Gastroesophageal sphincter (tissue), 3 donors: Measurements from ENCODE around the gene MYOF.

Experiments
- POLR2A ChIP-seq, 2 donors: fragments of 450-650 bp; IDR thresholded peaks; one replicate each; pipeline ENCODE4 v1.6.1; 2017; ENCODE audit warnings: antibody characterized with exemption in 2 of 2, mild to moderate bottlenecking in 2 of 2, moderate library complexity in 1 of 2
- POLR2AphosphoS5 ChIP-seq: sonication (generic); formaldehyde crosslinking; IDR thresholded peaks from one replicate; pipeline ENCODE4 v1.6.1; 2017; ENCODE audit warnings: antibody characterized with exemption
- TF ChIP-seq, protein P1 (sequence below), 4 experiments: fragments of 200-600 bp in 2 of 4; fragments of 450-650 bp in 2 of 4; sonication (generic) in 1 of 4; IDR thresholded peaks; one replicate each; pipeline ENCODE4 v1.5.1; 2017 to 2019; ENCODE audit warnings: antibody characterized with exemption in 4 of 4, mild to moderate bottlenecking in 2 of 4, moderate library complexity in 2 of 4

DNA sequence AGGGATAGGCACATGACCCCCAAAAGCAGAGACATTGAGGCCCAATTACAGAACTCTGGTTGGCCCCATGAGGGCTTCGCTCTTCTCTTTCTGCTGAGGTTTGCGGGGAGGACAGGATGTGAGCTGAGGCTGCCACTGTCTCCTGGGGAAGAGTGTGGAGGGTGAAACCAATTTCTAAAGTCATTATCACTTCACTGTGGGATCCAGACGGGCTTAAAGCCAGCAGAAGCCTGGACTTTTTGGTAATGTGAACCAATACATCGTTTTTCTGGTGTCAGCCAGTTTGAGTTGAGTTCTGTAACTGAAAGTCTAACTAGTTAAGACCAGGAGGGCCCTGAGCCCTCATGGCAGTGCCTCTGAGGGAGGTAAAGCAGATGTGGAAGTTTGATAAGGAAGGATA is 163.0 kb downstream of the MYOF start:
- TF ChIP-seq, protein P1, sequence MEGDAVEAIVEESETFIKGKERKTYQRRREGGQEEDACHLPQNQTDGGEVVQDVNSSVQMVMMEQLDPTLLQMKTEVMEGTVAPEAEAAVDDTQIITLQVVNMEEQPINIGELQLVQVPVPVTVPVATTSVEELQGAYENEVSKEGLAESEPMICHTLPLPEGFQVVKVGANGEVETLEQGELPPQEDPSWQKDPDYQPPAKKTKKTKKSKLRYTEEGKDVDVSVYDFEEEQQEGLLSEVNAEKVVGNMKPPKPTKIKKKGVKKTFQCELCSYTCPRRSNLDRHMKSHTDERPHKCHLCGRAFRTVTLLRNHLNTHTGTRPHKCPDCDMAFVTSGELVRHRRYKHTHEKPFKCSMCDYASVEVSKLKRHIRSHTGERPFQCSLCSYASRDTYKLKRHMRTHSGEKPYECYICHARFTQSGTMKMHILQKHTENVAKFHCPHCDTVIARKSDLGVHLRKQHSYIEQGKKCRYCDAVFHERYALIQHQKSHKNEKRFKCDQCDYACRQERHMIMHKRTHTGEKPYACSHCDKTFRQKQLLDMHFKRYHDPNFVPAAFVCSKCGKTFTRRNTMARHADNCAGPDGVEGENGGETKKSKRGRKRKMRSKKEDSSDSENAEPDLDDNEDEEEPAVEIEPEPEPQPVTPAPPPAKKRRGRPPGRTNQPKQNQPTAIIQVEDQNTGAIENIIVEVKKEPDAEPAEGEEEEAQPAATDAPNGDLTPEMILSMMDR (IDR thresholded peaks at IDR 0.05), result no peak
- TF ChIP-seq POLR2A (IDR thresholded peaks at IDR 0.05) (no peak), POLR2AphosphoS5 (no peak)
